RPMI8226 (cell line): ENCODE results near the gene GLMN.
"Not testable (repeated sequence)": the region's sequence is repeated elsewhere in the genome, so short reads cannot be mapped to it uniquely, and the experiment has no call there.

ENCODE experiments used
- DNase-seq: peaks from one replicate; pipeline ENCODE4 v3.0.0-alpha.2; 2015

GLMN gene

GRCh38 chr1:92291372-92291999 is 7.3 kb downstream of the GLMN start:
- peak; percentile 25 for DNase-seq

- DNase-seq: not testable (repeated sequence)
These were observed 17.4 kb downstream of the GLMN start for GRCh38 chr1:92281411-92281810.

- DNase-seq: not testable (repeated sequence)
These were observed 19.0 kb downstream of the GLMN start for GRCh38 chr1:92279781-92280180.

GRCh38 chr1:92277105-92277723 is 21.6 kb downstream of the GLMN start:
- no peak for DNase-seq

- no peak for DNase-seq
These were observed 22.7 kb downstream of the GLMN start for GRCh38 chr1:92276082-92276481.

GRCh38 chr1:92274939-92275338 is 23.8 kb downstream of the GLMN start:
- DNase-seq: no peak

- no peak for DNase-seq
These were observed 25.7 kb downstream of the GLMN start for GRCh38 chr1:92273039-92273438.

- DNase-seq: no peak
These were observed 36.3 kb downstream of the GLMN start for GRCh38 chr1:92262516-92262915.

- DNase-seq: no peak
These were observed 39.4 kb downstream of the GLMN start for GRCh38 chr1:92259350-92259749.

GRCh38 chr1:92254714-92255113 is 44.1 kb downstream of the GLMN start:
- not testable (repeated sequence) for DNase-seq

- DNase-seq: no peak
These were observed 54.4 kb downstream of the GLMN start for GRCh38 chr1:92244376-92244775.

GRCh38 chr1:92240034-92240433 is 58.8 kb downstream of the GLMN start:
- DNase-seq: no peak

GRCh38 chr1:92230736-92231135 is 68.1 kb downstream of the GLMN start:
- DNase-seq: no peak

- no peak for DNase-seq
These were observed 70.4 kb downstream of the GLMN start for GRCh38 chr1:92228401-92228800.

- no peak for DNase-seq
These were observed 79.8 kb downstream of the GLMN start for GRCh38 chr1:92219028-92219427.

- no peak for DNase-seq
These were observed 80.2 kb downstream of the GLMN start for GRCh38 chr1:92218559-92218958.

- no peak for DNase-seq
These were observed 81.1 kb downstream of the GLMN start, which contains the start of gene C1orf146 for GRCh38 chr1:92217721-92218120. Gene C1orf146 (plus strand): TSS chr1:92217915. CDS start chr1:92231421, 13,506 bp downstream.

- DNase-seq: no peak
These were observed 87.6 kb downstream of the GLMN start for GRCh38 chr1:92211166-92211565.

- no peak for DNase-seq
These were observed 88.1 kb downstream of the GLMN start for GRCh38 chr1:92210701-92211100.

GRCh38 chr1:92203105-92203504 is 95.7 kb downstream of the GLMN start:
- no peak for DNase-seq

- DNase-seq: no peak
These were observed 96.8 kb downstream of the GLMN start for GRCh38 chr1:92201973-92202372.
